K562 (cell line): ENCODE data around the gene PXMP2. TPM values are rescaled to one million over a fixed set of nuclear protein-coding genes. Genes with fewer than 3 reads are reported as not detected.

Experiments used
- ATAC-seq: fragments of 200-7000 bp; cut with Tn5 transposase; 3 replicates; pipeline ENCODE4 v1.9.1; 2020; ENCODE audit warnings: moderate library complexity
- BruUV-seq: library from RNA; stranded (reverse); fragments of 400-500 nt; replicated peaks from 2 replicates; lab custom pipeline; 2021; lab: Mats Ljungman, UMichigan
- CTCF ChIA-PET: fragments of 300-600 bp; formaldehyde crosslinking; extraction: SDS; loops from one replicate; lab custom pipeline; 2021; ENCODE audit warnings: low intra/inter-chr PET ratio; lab: Yijun Ruan, JAX
- POLR2A ChIA-PET: fragments of 300-600, 350-650 bp; sonication (Branson Sonifier 250); formaldehyde crosslinking; extraction: SDS; loops from one replicate; lab custom pipeline; 2021; ENCODE audit warnings: antibody characterized with exemption, inconsistent platforms; lab: Yijun Ruan, JAX
- DNase-seq, 4 experiments: peaks; one replicate each; pipeline versions ENCODE4 v3.0.0 to v3.0.0-alpha.2; 2011 to 2018; ENCODE audit warnings: low spot score in 3 of 4, mixed read lengths in 3 of 4; ENCODE audit errors: extremely low read depth in 1 of 4
- FAIRE-seq: peaks from 2 replicates; lab custom pipeline; 2011; peaks lifted over from hg19 to GRCh38; lab: Jason Lieb, UNC
- H2AFZ ChIP-seq: 2 replicates; pipeline ENCODE4 v1.6.0; 2011; ENCODE audit warnings: low read depth, low read length, control low read depth, inconsistent platforms
- H3K27ac ChIP-seq: fragments of 200-600 bp; 3 replicates; pipeline ENCODE4 v1.8.0; 2011; ENCODE audit warnings: low read depth, mild to moderate bottlenecking, control low read depth, inconsistent platforms, low read length, moderate library complexity, mixed read lengths; ENCODE audit errors: extremely low read depth
- H3K27me3 ChIP-seq, 2 experiments: fragments of 300-600 bp in 1 of 2; 2 replicates in 1 of 2; 3 replicates in 1 of 2; pipeline versions ENCODE4 v1.6.0 to v1.8.0; 2011; ENCODE audit warnings: inconsistent platforms in 2 of 2, low read length in 2 of 2, mild to moderate bottlenecking in 1 of 2, mixed read lengths in 1 of 2, moderate library complexity in 1 of 2; ENCODE audit not compliant: control insufficient read depth in 2 of 2, insufficient read depth in 2 of 2
- H3K36me3 ChIP-seq: fragments of 300-600 bp; 3 replicates; pipeline ENCODE4 v1.8.0; 2011; ENCODE audit warnings: mild to moderate bottlenecking, low read length, inconsistent platforms; ENCODE audit not compliant: control insufficient read depth, insufficient read depth
- H3K4me1 ChIP-seq, 2 experiments: fragments of 200-600 bp in 1 of 2; replicated peaks in 1 of 2; 2 replicates in 1 of 2; 3 replicates in 1 of 2; pipeline versions ENCODE4 v1.5.1 to v1.8.0; 2011; ENCODE audit warnings: inconsistent platforms in 2 of 2, low read length in 2 of 2, mild to moderate bottlenecking in 1 of 2, mixed read lengths in 1 of 2, moderate library complexity in 1 of 2; ENCODE audit not compliant: control insufficient read depth in 2 of 2, insufficient read depth in 2 of 2
- H3K4me2 ChIP-seq: 2 replicates; pipeline ENCODE4 v1.6.1; 2011; ENCODE audit warnings: low read length, control low read depth, inconsistent platforms, mixed read lengths; ENCODE audit not compliant: insufficient read depth
- H3K4me3 ChIP-seq: fragments of 200-600 bp; sonication (generic), shearing (Covaris generic); 2 replicates; pipeline ENCODE4 v1.5.1; 2016; ENCODE audit warnings: control low read depth, inconsistent platforms
- H3K79me2 ChIP-seq: fragments of 200-600 bp; 3 replicates; pipeline ENCODE4 v1.8.0; 2011; ENCODE audit warnings: low read length, inconsistent platforms; ENCODE audit not compliant: control insufficient read depth, insufficient read depth
- H3K9ac ChIP-seq, 2 experiments: 2 replicates each; pipeline versions ENCODE4 v1.6.0 to v1.6.1; 2011; ENCODE audit warnings: low read depth in 2 of 2, low read length in 2 of 2, control low read depth in 1 of 2, inconsistent platforms in 1 of 2, mild to moderate bottlenecking in 1 of 2, mixed read lengths in 1 of 2; ENCODE audit not compliant: insufficient read depth in 1 of 2
- H3K9me1 ChIP-seq: one replicate; pipeline ENCODE4 v1.6.0; 2011; ENCODE audit warnings: inconsistent platforms, mild to moderate bottlenecking, low read length, moderate library complexity; ENCODE audit not compliant: control insufficient read depth, insufficient read depth
- H3K9me3 ChIP-seq: replicated peaks from 2 replicates; pipeline ENCODE4 v1.5.1; 2011; ENCODE audit warnings: low read depth, low read length, inconsistent platforms; ENCODE audit not compliant: control insufficient read depth, insufficient read depth
- H4K20me1 ChIP-seq: replicated peaks from 2 replicates; pipeline ENCODE4 v1.6.1; 2011; ENCODE audit warnings: low read length, inconsistent platforms, mixed read lengths; ENCODE audit not compliant: control insufficient read depth, insufficient read depth
- CHAMP1 ChIP-seq: fragments of 450-650 bp; IDR thresholded peaks from 2 replicates; pipeline ENCODE4 v1.6.1; 2016; ENCODE audit warnings: mild to moderate bottlenecking
- NFIX ChIP-seq: fragments of 250-450 bp; sonication (Bioruptor Pico); IDR thresholded peaks from 2 replicates; pipeline ENCODE4 v1.4.0; 2020; ENCODE audit warnings: low read depth, mild to moderate bottlenecking, moderate library complexity
- RFX5 ChIP-seq: IDR thresholded peaks from 2 replicates; pipeline ENCODE4 v1.6.1; 2011; ENCODE audit warnings: low read depth, mild to moderate bottlenecking, improper control_type of control experiment, low read length
- ZNF134 ChIP-seq: fragments of 250-450 bp; sonication (Bioruptor Pico); conservative IDR thresholded peaks from 2 replicates; pipeline ENCODE4 v1.4.0; 2020
- WGBS: fragments of 100-300 bp; shearing (Covaris generic); methylation state at CpG from one replicate; pipeline ENCODE4 v1.1.6; 2016; ENCODE audit warnings: low coverage, mixed read lengths; ENCODE audit not compliant: insufficient coverage; ENCODE audit errors: missing lambda C conversion rate; 5-methylcytosine and 5-hydroxymethylcytosine counted together
- in situ Hi-C: fragments of 300-500 bp; cut with MboI; formaldehyde crosslinking; loops from 4 replicates; pipeline ENCODE4 v1.15.0; 2018; ENCODE audit warnings: inconsistent platforms, mixed read lengths
- intact Hi-C: fragments of 100-400 bp; cut with micrococcal nuclease; formaldehyde crosslinking; loops from 2 replicates; pipeline ENCODE4 v1.14.2; 2022
- polyA plus RNA-seq, 8 experiments: library from polyadenylated mRNA; depleted of rRNA in 4 of 8; stranded (reverse) in 5 of 8; unstranded in 3 of 8; fragments of >200 nt; fragmentation: Nextera tagmentation in 2 of 8; fragmentation: Illumina TruSeq in 1 of 8; extraction: Ambion mirVana in 2 of 8; extraction: Trizol in 1 of 8; gene quantifications; 2 replicates each; pipeline versions ENCODE4 v1.2.1 to v1.2.3, GENCODE V29; 2011 to 2014; ENCODE audit warnings: inconsistent platforms in 1 of 8, missing spikeins in 1 of 8
- total RNA-seq, 7 experiments: library from RNA; depleted of rRNA in 6 of 7; stranded (reverse); fragments of >200 nt in 6 of 7; fragmentation: Illumina TruSeq in 2 of 7; extraction: Trizol in 2 of 7; gene quantifications; 2 replicates each; pipeline versions ENCODE4 v1.2.1 to v1.2.3, GENCODE V29; 2011 to 2021; ENCODE audit warnings: low replicate concordance in 1 of 7

Gene PXMP2
- total and polyA plus RNA-seq, 9 of the 15 experiments (the other 6 are each of a cell fraction or from before 2014, with no cell fraction given): 3.0 to 66.1 (median 44.7) TPM

DNA sequence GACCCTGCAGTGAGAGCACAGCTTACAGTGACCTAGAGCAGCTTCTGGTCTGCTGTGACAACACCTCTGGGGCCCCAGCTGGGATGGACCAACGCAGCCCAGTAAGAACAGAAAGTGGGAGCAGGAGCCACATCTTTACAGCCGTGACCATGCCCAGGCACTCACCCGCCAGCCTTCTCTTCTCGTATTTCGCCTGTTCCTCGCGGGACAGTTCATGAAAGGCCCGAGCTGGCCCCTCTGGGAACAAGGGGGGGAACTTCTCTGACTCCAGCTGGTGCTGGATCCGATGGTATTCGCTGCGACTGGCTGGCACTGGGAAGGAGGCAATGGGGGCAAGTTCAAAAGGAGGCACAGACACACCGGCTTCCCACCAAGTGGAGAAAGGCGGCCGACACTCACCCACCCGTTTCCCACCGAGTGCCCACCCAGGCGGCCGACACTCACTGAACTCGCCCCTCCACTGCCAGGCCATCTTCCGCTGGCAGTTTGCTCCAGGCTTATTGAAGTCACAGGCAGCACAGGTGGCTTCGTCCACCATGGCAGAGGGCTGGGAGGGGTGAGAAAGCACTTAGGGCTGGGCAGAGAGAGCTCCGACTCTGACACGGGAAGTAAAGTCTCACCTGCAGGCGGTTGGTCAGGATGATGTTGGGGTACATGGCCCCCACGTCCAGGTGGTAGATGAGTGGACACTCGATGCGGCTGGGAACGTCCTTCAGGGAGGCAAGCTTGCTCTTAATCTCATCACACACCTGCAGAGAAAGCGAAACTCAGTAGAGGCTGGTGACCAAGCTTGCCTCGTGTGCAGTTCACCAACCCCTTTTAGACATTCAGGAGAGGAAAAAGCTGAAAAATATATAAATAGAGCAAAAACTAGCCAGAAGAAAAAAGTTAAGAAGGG is 18.9 kb upstream of the PXMP2 start:
- ATAC-seq (no peak), FAIRE-seq (no peak)
- no peak overlapping the region for H2AFZ ChIP-seq
- no peak overlapping the region for H3K4me2 ChIP-seq
- intact Hi-C loops: no loop called here
- H3K9me1 ChIP-seq: no peaks in the 10 kb centered on the region
- H3K9me3 ChIP-seq: no peaks in the 10 kb centered on the region
- POLR2A ChIA-PET: interaction anchor here (1.1 kb wide), 1 partner anchor 9 kb away, joined by 3 read pairs; no protein-coding TSS in a partner anchor
- WGBS: 97% methylated on average over 26 of the region's 30 CpGs
- TF ChIP-seq CHAMP1: no peak
- TF ChIP-seq RFX5: no peak
- no peak for TF ChIP-seq NFIX (CRISPR knock-in tag)
- TF ChIP-seq ZNF134: no peak
- TF ChIP-seq, all 486 proteins: peak for 0
- CTCF ChIA-PET: no interaction called here
- no peak for DNase-seq
- in situ Hi-C loops: no loop called here
- H3K27ac ChIP-seq: no peak overlapping the region
- H3K27me3 ChIP-seq: no peaks in the 10 kb centered on the region
- H3K9ac ChIP-seq: no peak overlapping the region; a peak in 1 of 4 replicates
- H3K79me2 ChIP-seq: no peaks in the 10 kb centered on the region
- H4K20me1 ChIP-seq: 0 out of 2 replicates have a peak, but pooled peaks cover 3% of the 10 kb centered on the region
- no TSS peak for BruUV-seq
- peaks cover 93% of the 10 kb centered on the region for H3K36me3 ChIP-seq
- H3K4me3 ChIP-seq: no peak overlapping the region
- H3K4me1 ChIP-seq: no peaks in the 10 kb centered on the region
